HG03457 (cell line): ENCODE measurements around the gene PLEKHG4.

Experiments used
- ATAC-seq: cut with Tn5 transposase; IDR thresholded peaks from one replicate; pipeline ENCODE4 v1.9.1; 2021; ENCODE audit warnings: moderate number of reproducible peaks; ENCODE audit not compliant: unreplicated experiment

Gene PLEKHG4

DNA sequence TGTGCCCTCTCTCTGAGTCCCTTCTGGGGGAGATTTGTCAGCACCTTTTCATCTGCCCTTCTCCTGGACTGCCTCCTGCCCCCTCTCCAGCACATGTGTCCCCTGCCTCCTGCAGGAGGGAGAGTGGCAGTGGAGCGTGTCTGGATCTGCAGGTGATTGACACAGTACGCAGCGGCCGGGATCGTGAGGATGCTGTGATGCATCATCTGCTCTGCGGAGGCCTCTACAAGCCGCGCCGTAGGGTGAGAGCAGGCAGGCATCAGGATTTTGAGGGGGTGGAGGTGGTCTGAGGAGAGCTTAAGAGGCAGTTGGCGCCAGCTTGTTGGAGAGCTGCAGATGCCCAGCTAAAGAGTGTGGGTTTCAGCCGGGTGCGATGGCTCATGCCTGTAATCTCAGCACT, 19.6 kb upstream of the PLEKHG4 start:
- ATAC-seq: no peak

DNA sequence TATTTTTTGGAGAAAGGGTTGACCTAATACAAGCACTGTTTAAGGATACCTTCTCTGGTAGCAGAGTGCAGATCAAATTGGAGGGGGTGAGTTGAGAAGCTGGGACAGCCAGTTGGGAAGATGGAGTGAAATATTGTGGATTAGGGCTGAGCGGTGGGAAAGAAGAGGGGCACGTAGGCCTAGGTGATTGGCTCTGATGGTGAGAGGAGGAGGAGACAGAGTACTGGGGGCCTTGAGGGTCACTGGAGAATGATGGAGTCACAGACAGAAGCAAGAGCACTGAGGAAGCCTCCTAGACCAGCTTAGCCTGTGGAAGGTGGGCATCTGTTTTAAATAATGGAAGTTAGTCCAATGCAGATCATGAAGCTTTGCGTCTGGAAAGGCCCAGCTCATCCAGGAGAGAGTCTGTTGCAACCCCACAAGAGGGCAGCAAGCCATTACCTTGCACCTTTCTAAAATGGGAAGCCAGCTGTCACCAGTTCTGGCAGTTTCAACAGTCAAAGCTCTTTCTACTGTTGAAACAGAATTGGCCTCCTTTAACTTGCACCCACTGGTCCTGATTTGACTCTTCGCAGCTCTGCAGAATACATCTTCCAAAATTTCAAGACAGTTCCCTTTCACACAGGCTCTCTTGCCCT, 18.8 kb upstream of the PLEKHG4 start:
- ATAC-seq: no peak

DNA sequence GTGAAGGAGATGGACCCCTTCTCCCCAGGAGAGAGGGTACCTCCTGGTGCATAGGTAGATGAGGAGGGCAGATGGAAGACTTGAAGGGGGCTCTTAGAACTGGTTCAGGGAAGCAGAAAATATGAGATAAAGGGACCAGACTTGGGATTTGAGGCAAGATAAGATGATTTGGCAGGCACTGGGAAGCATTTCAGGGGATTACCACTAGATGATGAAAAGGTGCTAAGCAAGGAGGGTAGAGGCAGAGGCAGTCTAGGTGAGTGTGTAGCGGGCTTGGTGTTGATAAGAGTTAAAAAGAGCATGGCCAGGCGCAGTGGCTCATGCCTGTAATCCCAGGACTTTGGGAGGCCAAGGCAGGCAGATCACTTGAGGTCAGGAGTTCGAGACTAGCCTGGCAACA, 16.1 kb upstream of the PLEKHG4 start:
- no peak for ATAC-seq

DNA sequence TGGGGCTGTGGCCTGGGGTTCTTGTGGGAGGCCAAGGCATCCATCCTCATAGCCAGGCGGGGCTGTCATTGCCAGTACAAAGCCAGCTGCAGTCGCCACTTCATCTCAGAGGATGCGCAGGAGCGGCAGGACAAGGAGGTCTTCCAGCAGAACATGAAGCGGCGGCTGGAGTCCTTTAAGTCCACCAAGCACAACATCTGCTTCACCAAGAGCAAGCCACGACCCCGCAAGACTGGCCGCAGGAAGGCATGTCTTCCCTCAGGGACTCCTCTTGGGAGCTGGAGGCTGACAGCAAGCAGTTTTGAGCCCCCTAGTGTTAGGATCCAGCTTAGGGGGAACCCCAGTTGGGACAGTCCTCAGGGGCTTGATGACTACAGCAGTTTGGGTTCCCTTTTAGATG, 15.1 kb upstream of the PLEKHG4 start:
- ATAC-seq: no peak

DNA sequence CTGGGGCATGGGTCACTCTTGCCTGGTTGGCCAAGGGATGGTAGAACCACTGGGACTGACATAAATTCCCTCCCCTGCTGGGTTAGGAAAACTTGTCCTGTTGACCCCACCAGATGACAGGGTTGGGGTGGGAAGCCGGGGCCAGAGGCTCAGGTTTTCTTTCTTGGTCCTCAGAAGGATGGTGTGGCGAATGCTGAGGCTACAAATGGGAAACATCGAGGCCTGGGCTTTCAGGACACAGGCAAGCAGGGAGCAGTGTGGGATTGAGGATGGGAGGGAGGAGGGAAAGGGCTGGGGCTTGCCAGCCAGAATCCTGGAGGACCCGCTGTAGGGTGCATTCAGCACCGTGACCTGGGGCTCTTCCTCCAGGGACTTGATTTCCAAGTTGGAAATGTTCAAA, 14.5 kb upstream of the PLEKHG4 start:
- no peak for ATAC-seq

DNA sequence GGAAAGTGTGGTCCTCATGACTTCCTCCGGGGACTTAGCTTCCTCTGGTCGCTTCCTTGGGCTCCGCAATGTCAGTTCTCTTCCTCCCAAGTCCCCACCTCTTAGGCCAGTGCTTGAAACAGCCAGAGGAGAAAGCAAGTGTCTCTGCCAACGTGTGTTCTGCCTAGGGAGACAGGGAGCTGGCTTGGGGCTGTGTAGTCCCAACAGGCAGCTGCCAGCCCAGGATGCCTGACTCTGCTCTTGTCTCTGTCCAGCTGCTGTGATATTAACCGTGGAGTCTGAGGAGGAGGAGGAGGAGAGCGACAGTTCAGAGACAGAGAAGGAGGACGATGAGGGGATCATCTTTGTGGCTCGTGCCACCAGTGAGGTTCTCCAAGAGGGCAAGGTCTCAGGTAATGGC, 13.5 kb upstream of the PLEKHG4 start:
- no peak for ATAC-seq

DNA sequence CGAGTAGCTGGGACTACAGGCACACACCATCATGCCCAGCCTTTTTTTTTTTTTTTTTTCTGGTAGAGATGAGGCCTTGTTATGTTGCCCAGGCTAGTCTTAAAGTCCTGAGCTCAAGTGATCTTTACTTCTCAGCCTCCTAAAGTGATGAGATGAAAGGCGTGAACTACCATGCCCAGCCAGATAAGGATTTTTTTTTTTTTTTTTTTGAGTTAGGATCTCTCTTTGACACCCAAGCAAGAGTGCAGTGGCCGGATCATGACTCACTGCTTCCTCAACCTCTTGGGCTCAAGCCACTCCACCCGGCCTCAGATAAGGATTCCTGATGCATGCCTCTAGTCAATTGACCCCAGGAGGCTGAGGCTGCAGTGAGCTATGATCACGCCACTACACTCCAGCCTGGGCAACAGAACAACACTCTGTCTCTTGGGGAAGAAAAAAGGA, 11.2 kb upstream of the PLEKHG4 start:
- no peak for ATAC-seq

DNA sequence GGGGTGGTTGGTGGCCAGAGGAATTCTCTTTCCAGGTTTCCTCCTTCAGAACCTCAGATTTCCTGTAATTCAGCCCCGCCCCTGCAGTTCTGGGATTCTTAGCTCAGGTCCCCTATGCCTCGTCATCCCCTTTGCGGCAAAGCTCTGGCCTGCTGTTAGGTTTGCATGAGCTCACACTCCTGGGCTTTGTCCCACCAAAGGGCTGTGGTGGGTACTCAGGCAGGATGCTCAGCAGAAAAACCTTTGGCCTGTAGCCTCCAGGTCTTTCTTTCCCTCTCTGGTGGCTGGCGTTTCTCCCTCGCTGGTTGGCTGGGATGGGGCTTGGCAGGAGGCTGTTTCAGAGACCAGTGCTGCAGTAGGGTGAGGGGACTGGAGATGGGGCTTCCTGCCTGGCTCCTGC, 9.6 kb upstream of the PLEKHG4 start:
- no peak for ATAC-seq

DNA sequence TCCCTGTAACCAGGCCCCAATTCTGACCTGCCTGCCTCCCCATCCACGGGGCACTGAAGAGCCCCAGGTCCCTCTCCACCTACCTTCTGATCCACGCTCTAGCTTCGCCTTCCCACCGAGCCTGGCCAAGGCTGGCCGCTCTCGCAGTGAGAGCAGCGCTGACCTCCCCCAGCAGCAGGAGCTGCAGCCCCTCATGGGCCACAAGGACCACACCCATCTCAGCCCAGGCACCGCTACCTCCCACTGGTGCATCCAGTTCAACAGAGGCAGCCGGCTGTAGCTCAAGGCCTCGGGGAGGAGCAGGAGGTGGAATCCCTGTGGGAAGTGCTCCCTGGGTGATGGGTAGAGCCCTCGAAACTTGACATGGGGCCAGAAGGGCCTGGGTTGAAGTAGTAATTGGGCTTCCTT, 8.4 kb upstream of the PLEKHG4 start:
- ATAC-seq: no peak

DNA sequence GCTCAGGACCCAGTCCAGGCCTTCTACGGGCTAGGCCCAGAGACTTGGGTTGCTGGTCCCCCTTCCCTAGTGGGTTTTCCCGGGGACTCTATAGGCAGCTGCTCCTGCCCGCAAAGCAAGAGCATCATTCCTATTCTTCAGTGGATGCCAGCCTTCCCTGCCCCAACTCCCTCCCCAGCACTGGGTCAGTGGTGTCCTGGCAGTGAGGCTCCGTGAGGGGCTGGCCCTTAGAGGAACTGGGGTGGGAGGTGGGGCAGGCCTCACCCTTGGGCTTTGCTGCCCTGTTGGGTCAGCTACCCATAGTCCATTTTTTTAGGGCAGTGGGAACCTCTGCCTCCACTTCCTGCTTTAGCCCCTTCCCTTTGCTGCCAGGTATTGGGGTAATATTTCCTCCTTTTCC, 7.9 kb upstream of the PLEKHG4 start:
- ATAC-seq: no peak

DNA sequence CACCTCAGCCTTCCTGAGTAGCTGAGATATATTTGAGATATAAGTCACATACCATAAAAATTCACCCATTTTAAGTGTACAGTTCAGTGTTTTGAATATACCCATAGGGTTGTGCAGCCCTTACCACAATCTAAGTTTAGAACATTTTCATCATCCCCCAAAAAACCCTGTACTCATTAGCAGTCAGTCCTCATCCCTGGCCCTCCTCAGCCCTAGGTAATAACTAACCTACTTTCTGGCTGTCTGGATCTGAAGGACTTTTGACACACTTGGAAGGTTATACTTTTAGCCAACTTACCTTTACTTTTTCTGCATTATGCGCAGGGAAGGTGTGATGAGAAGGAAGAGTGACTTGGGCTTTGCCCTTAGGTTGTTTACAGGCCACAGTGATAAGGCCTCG, 4.0 kb upstream of the PLEKHG4 start:
- ATAC-seq: no peak

DNA sequence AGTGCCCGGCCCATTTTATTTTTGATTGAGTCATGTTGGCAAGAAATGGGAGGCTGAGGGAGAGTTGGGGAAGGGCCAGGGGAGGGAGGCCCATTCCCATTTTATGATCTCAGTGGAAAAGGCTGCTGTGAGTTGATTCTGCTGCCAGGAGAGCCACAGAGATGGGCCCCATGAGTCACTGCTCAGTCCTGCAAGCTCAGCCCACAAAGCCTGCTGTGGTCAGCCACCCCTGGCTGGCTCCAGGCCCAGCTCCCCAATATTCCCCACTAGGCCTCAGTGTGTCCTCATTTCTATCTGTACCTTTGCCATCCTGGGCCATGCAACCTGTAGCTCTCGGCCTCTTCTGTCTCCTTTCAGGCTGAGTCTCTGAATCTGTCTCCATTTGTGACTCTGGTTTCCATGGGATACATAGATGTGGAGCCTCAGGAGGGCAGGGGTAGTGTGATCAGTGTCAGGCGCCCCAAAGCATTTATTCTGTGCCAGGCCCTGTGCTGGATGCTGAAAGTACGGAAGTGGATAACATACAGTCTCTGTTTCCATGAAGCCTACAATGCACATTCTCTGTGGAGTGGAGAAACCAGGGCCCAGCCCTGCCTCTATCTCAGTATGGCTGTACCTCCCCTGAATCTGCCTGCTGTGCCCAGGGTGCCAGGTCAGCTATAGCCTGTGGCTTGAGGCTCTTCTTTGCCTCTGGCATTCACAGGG, 1.9 kb upstream of the PLEKHG4 start:
- no peak for ATAC-seq

DNA sequence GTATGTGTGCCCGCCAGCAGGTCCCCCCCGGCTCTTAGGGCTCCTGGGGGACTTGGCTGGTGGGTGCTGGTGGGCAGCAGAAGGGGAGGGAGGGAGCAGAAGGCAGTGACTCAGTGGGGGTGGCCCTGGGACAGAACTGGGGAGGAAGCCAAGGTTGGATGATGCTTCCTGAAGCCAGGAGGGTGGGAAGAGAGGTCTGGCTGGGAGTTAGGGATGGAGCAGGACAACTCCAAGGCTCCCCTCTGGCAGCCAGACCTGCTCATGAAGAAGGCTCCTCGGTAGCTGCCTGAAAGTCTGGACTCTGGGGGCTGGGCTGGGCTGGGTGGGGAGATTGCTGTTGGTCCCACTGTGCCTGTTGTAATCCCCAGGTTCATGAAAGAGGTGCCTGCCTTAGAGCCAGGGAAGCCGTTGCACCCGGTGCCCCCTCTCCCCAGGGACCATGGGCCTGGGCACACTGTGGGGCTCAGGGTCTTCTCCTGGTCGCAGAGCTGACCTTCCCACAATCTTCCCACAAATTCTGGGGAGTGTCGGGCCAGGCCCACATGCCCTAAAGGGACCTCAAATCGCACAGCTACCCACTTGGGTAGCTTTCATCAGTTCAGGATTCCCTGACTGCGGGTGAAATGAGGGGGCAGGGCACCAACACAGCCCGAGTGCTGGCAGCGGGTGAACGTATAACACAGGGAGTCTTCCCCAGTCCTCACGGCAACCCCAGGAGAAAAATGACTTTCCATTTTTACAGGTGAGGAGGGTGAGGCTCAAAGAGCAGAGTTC, 1.1 kb upstream of the PLEKHG4 start:
- no peak for ATAC-seq

DNA sequence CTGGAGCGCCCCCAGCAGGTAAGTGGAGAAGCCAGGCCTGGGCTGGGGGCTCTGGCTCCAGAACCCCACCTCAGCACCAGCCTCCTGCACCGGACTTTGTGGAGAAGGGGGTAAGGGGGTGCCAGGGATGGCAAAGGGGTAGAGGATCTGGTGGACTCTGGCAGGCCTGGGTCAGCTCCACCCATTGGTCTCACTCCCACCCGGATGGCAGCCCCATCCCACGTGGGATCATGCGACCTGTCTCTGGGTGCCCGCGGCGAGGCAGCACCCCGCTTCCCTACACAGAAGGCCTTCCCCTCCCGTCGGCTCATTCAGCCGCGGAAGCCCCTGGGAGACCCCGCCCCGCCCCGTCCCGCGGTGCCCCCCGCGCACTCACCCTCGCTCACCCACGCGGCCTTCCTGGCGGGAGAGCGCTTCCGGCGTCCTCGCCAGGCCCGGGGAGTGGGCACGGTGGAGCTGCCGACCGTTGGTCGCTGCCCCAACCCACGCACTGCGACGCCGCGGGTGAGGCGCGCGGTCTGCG, 498 bp upstream of the PLEKHG4 start:
- no peak for ATAC-seq

DNA sequence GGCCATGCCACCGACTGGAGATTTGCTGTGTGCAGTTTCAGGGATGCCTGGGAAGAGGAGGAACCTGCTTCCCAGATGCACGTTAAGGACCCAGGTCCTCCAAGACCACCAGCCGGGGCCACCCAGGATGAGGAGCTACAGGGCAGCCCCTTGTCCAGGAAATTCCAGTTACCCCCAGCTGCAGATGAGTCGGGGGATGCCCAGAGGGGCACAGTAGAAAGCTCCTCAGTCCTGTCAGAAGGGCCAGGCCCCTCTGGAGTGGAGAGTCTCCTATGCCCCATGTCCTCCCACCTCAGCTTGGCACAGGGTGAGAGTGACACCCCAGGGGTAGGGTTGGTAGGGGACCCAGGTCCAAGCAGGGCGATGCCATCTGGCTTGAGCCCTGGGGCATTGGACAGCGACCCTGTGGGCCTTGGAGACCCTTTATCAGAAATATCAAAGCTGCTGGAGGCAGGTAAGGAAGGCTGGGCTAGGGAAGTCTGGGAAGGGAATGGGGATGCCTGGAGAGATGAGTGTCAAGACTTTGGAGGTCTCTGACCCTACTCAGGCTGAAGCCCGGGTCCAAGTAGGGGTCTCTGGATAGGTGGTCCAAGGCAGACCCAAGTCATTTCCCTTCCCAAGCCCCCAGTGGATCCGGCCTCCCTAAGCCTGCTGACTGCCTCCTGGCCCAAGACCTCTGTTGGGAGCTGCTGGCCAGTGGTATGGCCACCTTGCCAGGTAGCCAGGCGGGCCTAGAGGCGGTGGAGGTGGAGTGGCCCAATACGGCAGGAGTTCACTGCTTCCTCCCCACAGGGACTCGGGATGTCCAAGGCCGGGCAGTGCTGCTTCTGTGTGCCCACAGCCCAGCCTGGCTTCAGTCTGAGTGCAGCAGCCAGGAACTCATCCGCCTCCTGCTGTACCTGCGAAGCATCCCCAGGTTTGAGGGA, 1.0 kb downstream of the PLEKHG4 start:
- no peak for ATAC-seq

DNA sequence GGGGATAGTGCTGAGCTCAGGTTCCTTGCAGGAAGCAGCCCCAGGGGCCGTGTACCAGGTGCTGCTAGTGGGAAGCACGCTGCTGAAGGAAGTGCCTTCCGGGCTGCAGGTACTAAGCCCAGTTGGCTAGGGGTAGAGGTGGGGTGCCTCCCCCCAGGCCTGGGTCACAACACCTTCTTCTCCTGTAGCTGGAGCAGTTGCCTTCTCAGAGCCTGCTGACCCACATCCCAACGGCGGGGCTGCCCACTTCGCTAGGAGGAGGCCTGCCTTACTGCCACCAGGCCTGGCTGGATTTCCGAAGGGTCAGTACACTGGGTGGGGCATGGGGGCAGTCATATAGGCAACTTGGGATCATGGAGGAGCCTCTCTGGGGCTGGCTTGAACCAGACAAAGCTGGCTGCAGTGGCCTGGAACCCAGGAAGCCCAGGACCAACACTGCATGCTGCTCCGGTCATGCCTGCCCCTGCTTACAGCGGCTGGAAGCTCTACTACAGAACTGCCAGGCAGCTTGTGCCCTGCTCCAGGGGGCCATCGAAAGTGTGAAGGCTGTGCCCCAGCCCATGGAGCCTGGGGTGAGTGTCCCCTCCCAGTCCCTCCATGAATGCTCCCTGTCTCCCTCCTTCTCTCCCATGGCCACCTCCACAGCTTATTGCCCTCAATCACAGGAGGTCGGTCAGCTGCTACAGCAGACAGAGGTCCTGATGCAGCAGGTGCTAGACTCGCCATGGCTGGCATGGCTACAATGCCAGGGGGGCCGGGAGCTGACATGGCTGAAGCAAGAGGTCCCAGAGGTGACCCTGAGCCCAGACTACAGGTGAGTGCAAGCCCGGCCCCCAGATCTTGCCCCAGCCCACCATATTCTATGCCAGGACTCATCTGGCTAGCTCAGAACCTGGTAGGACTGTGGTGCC, 2.5 kb downstream of the PLEKHG4 start:
- no peak for ATAC-seq

DNA sequence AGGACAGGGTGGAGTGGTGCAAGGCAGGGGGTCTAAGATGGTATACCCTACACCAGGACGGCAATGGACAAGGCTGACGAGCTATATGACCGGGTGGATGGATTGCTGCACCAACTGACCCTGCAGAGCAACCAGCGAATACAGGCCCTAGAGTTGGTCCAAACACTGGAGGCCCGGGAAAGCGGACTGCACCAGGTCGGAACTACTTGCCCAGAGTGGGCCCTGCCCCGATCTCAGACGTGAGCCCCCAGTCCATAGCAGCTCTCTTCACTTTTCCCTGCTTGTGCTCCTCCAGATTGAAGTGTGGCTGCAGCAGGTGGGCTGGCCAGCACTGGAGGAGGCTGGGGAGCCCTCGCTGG, 3.1 kb downstream of the PLEKHG4 start:
- no peak for ATAC-seq

DNA sequence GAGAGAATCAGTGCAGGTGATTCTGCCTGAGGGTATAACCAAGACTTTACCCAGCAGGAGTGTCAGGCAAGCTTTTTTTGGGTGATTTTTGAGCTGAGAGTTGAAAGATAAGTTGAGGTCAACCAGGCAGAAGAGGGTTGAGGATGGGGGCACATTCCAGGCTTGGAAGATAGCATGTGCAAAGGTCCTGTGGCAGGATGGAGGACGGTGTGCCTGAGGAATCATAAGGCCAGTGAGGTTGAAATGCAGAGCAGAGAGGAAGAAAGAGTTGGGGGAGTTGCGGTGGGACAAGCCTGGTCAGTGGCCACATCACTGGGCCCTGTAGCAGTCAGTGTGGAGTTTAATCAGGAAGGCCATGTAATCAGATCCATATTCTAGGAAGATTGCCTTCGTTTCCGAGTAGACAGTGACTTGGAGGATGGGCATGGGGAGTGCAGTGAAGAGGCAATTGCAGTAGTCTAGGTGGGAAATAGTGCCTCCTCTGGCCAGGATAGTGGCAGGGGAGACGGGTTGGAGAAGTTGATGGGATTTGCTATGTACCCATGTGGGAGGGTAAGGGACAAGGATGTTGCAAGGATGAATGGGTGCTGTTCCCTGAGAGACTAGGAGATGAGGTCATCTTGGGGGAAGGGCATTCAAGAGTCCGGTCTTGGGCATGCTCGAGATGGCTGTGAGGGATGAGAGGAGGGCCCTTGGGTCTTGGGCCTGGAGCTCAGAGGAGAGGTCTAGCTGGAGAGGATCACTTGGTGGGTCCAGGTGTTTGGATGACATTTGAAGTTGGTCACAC, 3.9 kb downstream of the PLEKHG4 start:
- ATAC-seq: no peak
